GM20000 (cell line): ENCODE results near the gene JAZF1.

ENCODE experiments used
- DNase-seq: peaks from one replicate; pipeline ENCODE4 v3.0.0; 2012; ENCODE audit warnings: low spot score
- TF ChIP-seq, protein P1 (sequence below): IDR thresholded peaks from 2 replicates; pipeline ENCODE4 v1.5.1; 2012; ENCODE audit warnings: mild to moderate bottlenecking, control low read depth; ENCODE audit errors: extremely low read depth, missing control alignments

Gene JAZF1

DNA sequence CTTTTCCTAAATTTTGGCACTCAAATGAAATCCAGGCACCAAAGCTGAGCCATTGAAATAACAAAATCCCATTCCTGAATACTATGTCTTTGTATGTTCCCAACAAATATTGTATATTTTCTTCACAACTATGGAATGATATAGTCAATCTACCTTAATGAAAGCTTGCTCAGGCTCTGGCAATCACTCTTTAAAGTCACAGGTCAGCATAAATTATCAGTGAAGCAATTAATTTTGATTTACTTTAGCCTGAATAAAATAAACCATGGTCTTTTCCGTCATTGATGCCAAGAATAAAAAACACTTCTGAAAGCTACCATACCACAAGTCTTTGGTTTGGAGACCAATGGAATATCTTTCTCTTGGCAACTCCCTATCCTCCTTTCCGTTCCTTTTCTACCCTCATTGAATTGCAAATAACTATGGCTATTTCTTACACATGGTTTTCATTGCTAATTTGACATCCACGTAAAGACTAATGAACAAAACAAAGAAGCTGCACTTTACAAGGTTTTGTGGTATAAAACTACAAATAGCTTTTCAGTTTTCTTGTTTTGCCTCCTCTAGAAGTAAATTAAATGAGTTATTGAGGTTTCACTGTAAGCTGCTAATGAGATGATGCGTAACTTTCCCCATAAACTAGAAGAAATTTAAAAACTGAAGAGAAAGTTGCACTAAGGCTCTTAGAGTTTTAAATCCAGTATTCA is 274.1 kb downstream of the JAZF1 start:
- DNase-seq = no peak

DNA sequence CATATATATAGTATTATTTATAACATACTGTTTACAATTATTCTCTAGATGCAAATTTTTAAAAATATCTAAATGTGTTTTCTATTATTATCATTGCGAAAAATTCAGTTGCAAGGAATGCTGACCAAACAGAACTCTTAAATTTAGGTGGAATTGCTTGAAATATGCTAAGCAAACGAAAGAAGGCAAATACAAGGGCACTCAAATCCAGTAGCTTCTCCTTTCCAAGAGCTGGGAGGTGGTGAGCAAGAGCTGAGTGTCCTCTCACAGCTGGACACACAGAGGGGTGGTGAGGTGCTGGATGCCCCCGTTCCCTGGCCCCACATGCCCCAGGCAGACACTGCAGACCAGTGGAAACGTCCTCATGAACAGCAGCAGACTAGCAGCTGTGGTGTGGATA is 274.6 kb downstream of the JAZF1 start:
- DNase-seq = no peak

More for the DNA sequence above, 274.1 kb downstream of the JAZF1 start:
- TF ChIP-seq, protein P1, sequence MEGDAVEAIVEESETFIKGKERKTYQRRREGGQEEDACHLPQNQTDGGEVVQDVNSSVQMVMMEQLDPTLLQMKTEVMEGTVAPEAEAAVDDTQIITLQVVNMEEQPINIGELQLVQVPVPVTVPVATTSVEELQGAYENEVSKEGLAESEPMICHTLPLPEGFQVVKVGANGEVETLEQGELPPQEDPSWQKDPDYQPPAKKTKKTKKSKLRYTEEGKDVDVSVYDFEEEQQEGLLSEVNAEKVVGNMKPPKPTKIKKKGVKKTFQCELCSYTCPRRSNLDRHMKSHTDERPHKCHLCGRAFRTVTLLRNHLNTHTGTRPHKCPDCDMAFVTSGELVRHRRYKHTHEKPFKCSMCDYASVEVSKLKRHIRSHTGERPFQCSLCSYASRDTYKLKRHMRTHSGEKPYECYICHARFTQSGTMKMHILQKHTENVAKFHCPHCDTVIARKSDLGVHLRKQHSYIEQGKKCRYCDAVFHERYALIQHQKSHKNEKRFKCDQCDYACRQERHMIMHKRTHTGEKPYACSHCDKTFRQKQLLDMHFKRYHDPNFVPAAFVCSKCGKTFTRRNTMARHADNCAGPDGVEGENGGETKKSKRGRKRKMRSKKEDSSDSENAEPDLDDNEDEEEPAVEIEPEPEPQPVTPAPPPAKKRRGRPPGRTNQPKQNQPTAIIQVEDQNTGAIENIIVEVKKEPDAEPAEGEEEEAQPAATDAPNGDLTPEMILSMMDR = no peak

DNA sequence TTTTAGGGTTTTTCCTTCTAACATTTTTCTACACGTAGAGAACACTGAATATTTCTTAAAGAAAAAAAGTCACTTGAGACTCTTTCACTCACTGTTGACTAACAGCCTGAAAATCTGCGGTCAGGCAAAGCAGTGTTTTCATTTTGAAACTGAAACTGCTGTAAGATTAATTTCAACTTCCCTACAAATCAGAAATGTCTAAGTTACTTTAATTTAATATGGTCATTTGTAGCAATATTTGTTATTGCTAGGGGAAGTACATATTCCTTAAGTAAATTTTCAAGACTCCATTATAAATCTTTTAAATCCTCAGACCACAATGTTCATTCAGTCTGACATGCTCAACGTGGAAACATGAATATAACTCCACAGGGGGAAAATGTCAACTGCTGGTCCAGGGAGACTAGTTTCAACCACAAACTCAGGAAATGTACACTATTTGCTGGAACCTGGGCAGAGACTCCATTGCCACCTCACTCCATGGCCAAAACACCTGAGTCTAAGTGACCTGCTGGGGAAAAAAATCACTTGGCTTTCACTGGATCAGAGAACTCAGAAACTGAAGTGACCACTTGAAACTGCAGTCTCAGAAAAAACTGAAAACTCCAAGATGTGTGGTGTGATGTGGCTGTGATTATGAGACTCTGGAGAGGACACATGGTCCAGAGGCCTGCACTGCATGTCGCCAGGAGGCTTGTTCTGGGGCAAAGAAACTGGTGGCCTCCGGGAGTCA is 279.4 kb downstream of the JAZF1 start:
- DNase-seq = peak; percentile 43
- TF ChIP-seq, protein P1 = no peak

More for the DNA sequence above, 274.6 kb downstream of the JAZF1 start:
- TF ChIP-seq, protein P1 = no peak

DNA sequence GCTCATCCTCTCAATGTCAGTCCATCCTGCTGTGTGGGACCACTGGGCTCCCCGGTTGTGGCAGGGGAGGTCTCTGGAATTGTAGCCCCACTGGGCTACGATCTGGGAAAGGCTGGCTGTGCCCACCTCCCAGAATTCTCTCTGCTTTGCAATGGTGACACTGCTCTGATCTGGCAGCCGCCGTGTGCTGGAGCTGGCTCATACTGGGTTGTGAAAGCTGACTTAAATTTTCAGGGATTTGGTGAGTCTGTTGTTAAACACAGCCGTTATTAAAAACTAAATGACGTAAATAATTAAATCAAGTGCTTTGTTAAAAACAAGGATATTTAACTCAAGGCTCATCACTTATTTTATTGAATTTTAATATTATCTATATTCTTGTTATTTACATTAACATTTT is 280.6 kb downstream of the JAZF1 start:
- no peak for DNase-seq
- TF ChIP-seq, protein P1 = no peak

DNA sequence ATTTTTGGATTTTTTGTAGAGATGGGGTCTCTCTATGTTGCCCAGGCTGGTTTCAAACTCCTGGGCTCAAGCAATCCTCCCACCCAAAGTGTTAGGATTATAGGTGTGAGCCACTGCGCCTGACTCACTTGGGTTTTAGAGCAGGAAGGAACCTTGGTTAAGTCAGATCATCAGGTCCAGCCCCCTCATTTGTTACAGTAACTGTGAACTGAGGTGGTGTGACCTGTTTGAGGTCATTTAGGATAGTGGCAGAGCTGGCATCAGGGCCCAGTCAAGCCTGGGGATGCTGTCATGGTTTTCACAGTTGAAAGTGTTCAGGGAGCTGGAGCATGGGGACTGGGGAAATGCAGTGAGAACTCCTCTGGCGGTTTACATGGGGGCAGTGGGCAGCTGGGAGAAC is 281.0 kb downstream of the JAZF1 start:
- no peak for DNase-seq
- TF ChIP-seq, protein P1 = no peak

DNA sequence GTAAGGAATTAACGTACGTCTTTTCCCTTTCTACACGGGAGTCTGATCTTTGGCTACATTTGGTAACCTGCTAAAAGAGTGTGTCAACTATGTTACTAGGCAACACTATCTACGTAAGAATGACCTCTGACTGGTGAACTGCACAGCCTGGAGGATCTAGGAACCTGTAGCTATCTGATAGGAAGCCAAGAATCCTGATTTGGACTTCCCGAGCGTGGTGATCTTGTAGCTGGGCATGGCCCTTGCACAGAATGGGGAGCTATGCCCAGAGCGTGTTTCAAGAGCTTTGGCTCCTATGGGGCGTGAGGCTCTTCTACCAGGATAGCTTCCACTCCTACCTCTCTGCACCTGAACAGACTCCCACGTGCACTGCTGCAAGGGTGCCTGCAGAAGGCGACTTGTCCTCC is 283.2 kb downstream of the JAZF1 start:
- no peak for DNase-seq
- TF ChIP-seq, protein P1 = no peak

DNA sequence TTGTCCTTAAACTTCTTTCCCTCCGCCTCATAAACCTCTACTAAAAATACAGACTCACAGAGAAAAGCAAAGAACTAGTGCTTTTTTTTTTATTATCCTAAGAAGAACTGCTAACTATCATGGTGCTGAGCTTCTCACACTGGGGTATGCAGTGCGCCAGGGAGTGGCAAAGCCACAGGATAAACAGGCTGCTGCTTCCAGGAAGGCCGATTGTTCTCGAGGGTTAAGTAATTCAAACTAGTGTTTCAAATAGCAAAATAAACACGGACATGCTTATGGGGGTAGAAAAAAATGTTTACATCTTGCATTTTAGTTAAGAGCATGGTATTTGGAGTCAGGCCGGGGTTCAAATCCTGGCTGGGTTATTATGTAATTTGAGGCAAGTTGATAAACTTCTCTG is 283.6 kb downstream of the JAZF1 start:
- no peak for DNase-seq
- TF ChIP-seq, protein P1 = no peak
